Superior temporal gyrus (tissue), 1 donor: ENCODE measurements around the gene SMIM27.
"Not testable (repeated sequence)": the region's sequence is repeated elsewhere in the genome, so short reads cannot be mapped to it uniquely, and the experiment has no call there.

Experiments used
- DNase-seq: peaks from one replicate; pipeline ENCODE4 v3.0.0-alpha.2; 2016; ENCODE audit errors: extremely low spot score

The SMIM27 gene, protein sequence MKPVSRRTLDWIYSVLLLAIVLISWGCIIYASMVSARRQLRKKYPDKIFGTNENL

DNA sequence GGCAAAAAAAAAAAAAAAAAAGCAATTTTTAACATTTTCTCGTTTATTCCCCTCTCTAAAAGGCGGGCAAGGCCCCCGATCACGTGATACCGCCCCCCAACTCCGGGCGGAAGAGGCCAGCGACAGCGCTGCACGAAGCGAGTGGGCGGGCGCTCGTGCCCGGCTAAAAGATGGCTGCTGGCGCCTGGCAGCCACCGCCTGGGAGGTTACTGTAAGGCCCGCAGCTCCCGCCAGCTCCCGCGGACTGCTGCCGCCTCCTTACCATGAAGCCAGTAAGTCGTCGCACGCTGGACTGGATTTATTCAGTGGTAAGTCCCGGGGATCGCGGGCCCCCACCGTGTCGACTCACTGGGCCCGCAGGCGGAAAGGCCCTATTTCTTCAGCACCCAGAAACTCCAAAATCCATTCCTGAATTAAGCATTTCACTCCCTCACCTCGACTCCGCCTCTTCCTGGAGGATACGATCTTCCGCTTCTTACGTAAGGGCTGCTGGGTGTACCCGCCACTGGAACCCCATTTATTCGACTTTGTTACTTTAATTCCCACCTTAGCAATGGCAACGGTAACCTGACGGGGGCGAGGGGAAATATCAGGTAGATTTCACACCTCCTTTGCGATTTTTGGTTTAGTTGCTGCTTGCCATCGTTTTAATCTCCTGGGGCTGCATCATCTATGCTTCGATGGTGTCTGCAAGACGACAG, at the start of gene SMIM27, which contains the start of gene TOPORS:
SMIM27 (plus strand) TSS at position 156 of the 701 bp plus-strand sequence; CDS start at position 264, 108 bp downstream.
TOPORS (minus strand) TSS at position 415 of the 701 bp plus-strand sequence; CDS start at position 265, 150 bp downstream.
- peak; percentile 97 for DNase-seq

DNA sequence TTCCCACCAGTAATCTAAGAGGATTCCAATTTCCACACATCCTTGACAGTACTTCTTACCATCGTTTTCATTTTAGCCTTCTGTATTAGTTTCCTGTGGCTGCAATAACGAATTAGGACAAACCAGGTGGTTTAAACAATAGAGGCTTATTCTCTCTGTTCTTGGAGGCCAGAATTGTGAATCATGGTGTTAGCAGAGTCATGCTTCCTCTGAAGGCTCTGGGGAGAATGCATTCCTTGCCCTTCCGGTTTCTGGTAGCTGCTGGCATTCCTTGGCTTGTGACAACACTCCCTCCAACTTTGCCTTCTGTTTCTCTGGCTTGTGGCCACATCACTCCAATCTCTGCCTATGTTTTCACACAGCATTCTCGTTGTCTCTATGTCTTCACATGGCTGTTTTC, 49.7 kb upstream of the SMIM27 start:
- no peak for DNase-seq

DNA sequence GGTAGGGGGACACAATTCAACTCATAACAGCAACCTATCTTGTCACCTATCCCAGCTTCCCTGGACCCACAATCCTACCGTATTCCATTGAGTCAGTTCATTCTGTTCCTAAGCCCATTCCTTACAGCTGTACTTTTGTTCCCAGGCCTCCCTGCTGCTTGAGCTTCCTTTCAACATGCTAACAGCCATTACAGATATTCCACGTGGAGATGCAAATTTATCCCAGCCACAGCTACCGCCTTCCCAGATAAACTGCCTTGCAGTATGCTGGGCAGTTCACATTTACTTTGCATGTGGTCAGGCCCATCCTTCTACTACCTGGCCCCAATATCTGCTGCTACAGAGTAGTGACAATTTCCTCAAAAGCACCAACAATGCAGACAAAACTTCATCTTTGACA, 49.1 kb upstream of the SMIM27 start:
- no peak for DNase-seq

DNA sequence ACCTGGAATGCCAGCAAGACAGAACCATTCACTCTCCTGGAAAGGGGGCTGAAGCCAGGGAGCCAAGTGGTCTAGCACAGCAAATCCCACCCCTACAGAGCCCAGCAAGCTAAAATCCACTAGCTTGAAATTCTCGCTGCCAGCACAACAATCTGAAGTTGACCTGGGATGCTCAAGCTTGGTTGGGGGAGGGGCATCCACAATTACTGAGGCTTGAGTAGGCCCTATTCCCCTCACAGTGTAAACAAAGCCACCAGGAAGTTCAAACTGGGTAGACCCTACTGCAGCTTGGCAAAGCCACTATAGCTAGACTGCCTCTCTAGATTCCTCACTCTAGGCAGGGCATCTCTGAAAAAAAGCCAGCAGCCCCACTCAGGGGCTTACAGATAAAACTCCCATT, 43.4 kb upstream of the SMIM27 start:
- no peak for DNase-seq

DNA sequence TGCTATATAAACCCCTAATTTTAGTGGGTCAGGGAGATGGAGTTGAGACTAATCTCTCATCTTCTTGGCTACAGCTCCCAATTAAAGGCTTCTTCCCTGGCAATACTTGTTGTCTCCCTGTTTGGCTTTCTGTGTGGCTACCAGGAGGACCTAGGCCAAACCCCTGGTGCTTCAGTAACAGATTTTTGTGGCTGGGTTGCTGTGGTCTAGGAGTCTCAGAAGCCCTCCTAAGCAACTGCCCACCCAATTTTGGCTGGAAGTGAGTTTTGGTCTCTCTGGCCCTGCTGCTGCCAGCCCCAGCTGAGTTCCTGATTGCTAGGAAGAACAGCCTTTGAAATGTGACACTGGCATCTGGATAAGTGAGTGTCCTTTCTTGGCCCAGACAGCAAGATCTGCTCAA, 35.9 kb upstream of the SMIM27 start:
- DNase-seq = no peak

DNA sequence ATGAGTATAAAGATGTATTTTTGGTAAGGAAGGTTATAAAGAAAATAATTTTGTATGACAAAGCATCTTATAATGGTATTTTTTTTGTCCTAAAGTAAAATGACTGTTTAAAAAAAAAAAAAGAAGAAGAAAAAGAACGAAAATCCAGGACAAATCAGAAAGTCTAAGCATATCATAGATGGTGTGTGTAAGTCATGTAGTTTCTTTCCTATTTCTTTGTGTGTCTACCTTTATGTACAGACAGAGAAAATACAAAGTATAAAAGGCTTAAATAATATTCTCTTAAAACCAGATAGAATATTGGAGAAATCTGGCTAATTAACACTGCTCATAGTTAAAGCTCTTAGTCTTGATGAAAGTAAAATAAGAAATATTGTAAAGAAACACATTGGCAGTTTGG, 33.9 kb upstream of the SMIM27 start:
- DNase-seq = no peak

DNA sequence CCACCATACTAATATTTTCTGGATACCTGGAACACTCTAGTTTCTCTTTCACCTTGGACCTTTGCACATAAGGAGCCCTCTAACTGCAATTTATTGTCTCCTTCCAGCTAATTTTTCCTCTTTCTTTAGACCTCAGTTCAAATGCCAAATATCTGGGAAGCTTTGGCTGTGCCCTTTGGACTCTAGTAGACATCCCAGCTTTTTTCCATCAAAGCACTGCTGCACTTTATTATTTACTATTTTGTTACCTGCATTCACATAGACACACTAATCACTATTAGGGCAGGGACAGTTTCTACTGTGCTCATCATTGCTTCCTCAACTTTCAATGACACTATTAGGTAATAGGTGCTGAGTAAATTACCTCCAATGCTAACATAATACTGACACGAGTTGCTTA, 28.2 kb upstream of the SMIM27 start:
- no peak for DNase-seq

DNA sequence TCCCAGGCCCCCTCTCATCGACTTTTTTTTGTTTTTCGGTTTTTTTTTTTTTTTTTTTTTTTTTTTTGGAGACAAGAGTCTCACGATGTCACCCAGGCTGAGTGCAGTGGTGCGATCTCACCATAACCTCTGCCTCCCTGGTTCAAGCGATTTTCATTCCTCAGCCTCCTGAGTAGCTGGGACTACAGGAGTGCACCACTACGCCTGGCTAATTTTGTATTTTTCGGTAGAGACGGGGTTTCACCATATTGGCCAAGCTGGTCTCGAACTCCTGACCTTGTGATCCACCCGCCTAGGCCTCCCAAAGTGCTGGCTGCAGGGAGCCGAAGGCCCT, 27.6 kb upstream of the SMIM27 start:
- not testable (repeated sequence) for DNase-seq

DNA sequence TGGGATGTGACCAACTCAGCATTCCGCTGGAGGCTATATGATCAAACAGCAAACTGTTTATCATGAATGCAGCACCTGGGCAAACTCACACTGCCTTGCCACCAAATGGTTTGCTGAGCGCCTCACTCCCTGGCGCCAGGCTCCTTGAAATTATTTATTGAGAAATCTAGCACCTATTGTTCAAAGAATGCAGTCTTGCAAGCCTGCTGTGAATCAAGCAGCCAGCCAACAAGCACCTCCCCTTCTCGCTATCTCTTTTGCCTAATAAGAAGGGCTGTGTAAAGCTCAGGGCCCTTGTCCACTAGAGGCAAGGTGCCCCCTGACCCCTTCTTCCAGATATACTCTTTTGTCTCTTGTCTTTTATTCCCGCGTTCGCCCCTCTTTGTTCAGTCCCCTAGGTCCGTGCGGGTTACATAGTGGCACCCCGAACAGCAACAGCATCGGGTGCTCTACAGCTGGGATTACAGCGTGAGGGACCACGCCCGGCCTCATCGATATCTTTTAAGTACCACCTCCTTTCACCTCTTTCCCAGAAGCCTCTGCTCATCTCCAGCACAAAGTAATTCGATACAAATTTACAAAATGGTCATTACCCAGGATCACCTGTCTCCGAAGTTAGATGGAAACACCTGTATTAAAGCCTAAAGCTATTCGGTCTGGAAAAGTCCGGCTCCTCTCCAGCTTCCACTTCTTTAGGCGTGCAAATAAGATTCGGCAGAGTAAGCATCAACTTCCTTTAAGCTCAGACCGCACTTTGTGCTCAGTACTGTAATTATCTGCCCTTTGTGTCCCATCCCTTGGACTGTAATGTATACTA, 27.0 kb upstream of the SMIM27 start:
- DNase-seq = peak; percentile 47

DNA sequence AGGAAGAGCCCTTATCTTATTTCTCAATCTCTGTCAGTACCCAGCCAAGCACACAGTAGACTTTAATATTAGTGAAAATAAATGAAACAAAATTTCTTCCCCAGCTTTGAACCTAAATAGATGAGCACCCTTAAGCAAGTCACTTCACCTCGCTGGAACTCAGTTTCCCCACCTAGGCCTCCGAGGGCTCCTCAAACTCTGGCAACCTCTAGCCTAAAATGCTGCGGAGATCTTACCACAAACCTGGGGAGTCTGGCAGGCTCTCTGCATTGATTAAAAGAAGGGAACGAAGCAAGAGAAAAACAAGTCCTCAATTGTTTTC, 26.5 kb upstream of the SMIM27 start:
- peak; percentile 45 for DNase-seq

DNA sequence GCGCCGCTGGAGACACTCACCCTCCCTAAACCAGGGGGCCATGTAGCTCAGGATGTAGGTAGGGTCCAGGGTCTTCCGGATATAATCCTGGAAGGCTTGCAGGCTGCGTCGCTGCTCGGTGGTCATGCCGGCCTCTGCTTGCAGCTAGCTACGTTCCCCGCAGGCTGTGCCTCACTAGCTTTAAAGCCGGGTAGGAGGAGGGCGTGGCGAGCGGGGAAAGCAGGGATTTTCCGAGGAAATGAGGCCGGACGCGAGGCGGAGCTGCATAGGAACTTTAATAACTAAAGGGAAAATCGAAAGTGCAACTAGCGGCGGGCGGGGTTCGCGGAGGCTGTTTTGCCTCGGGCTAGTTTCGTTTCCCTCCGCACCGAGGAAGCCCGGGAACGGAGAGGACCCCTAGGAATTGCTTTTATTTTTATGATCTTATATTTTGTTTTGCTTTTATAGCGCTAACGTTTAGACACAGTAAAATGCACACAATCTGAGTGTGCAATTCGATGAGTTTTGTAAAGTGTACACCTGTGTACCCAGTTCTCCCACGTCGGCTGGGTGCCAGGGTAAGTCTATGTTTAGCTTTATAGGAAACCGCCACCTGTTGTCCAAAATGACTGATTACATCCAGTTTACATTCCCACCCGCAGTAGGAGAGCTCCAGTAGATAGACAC, 26.0 kb upstream of the SMIM27 start, which contains the start of gene RIGI:
RIGI (minus strand) TSS at position 156 of the 666 bp plus-strand sequence; CDS start at position 126, 30 bp downstream.
- DNase-seq = peak; percentile 83

DNA sequence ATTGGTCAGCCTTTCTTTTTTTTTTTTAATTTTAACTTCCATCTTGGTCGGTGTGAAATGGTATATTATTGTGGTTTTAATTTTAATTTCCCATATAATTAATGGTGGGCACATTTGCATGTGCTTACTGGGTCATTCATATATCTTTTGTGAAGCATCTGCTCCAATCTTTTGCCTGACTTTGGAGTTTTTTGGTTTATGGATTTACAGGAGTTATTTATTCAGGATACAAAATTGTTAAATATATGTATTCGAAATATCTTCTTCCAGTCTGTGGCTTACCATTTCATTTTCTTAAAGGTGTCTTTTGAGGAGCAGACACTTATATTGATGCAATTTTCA, 25.4 kb upstream of the SMIM27 start:
- no peak for DNase-seq

DNA sequence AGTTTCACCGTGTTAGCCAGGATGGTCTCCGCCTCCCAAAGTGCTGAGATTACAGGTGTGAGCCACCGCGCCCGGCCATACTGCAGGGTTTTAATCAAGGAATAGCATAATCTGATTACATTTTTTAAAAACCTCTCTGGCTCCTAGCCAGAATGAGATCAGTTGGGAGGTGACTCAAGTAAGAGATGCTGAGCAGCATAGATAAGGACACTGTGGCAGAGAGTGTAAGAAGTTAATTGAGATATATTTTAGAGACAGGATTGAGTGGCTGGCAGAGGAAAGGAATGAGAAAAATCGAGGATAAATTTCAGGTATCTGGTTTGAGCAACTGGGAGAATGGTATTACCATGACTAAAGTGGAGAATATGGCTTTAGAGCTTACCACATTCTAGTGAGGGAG, 18.8 kb upstream of the SMIM27 start:
- DNase-seq = no peak

DNA sequence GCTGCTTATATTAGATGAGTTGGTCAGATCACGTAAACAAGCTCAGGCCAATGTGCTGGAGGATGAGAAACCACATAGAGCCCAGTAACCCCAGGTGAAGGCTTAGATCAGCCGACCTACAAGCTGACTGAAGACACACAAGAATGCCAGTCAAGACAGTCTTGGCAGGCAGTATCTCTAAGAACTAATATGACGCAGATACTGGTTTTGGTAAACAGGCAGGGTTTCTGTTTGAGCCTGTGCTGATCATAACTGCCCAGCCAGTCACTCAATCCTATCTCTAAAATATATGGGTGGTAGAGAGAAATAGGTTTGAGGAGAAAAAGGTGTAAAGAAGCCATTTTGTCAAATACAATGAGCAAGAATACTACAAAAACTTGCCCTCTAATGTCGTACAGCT, 18.3 kb upstream of the SMIM27 start:
- no peak for DNase-seq

DNA sequence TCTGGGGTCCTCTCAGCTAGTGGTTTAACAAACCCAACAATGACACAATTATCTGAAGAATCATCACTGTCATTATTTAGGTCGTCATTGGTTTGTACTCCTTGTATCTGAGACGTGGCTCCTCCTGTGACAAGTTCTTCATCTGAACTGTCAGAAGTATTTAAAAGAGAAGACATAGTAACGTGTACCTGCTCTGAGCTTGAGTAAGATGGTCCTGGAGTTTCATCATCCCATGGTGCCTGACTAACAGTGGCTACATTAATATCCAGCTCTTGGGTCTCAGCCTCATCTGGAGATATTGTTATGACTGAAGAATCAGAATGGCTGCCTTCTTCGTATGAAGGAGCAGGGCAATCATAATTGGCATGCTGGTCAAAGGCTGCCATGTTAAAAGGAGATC, 9.1 kb upstream of the SMIM27 start:
- no peak for DNase-seq

DNA sequence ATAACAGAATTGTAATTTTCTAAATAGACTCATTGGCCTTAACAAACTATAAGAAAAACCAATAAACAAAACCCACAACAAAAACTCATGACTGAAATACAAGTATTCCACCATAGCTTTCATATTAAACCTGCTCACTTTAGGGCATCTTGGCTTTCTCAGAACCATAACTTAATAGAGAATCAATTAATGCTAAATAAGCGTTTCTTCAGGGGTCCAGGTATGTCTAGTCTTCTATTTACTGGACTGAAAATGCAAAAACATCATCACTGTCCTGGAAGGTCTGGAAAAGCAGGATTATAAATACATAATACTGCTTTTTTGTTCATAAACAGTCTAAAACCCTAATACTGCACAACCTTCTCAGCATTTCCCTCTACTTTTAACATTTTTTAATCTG, 6.2 kb upstream of the SMIM27 start:
- no peak for DNase-seq

DNA sequence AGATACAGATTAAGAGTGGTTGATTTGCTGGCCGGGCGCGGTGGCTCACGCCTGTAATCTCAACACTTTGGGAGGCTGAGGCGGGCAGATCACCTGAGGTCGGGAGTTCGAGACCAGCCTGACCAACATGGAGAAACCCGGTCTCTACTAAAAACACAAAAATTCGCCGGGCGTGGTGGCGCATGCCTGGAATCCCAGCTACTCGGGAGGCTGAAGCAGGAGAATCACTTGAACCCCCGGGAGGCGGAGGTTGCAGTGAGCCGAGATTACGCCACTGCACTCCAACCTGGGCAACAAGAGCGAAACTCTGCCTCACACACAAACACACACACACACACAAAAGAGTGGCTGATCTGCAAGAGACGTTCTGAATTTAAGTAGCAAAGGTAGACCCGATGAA, 3.9 kb upstream of the SMIM27 start:
- not testable (repeated sequence) for DNase-seq

DNA sequence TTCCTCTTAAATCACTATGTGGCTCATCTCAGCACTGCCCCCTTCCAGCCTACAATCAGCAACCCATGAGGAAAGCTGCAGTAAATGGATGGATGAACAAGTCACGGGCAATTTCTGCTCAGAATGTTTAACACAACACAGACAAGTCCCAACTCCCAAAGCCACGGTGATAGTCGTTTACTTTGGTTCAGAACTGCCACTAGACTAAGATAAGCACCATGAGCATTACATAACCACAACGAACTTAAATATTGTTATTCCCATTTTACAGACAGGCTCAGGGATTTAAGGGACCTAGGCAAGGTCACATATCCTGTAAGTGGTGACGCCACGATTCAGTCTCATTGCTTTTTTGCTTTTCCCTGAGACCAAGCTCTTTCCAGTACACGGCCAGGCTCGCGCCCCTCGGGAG, 2.0 kb upstream of the SMIM27 start:
- peak; percentile 61 for DNase-seq

DNA sequence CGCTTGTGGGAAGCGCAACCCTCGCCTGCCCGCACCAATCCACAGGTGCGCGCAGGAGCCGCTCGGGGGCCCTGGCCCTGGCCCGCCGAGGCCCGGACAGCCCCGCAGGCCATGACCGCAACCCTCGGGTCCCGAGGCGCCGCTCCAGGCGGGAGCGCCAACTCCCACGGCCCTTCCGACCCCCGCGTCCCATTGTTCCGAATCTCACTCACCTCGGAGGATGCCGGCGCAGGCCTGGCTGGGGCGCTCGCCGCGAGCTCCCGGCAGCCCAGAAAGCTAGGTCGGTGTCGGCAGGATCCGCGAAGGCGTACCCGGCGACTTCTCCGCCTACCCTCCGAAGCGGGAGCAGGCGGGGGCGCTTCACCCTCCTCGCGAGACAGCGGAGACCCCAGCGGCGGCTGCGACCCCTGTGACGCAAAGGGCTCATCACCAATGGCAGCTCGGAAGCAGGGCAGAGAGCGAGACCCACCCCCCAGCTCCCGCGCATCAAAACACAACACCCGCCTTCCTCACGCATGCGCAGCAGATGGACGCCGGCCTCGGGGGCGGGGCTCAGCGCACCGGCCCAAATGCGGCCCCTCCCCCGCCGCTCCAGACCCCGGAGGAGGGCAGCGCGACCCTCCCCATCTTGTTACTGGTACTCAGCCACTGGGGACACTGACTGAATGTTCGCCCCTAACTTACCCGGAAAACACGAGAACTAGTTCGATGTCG, 1.4 kb upstream of the SMIM27 start:
- DNase-seq = peak; percentile 94

DNA sequence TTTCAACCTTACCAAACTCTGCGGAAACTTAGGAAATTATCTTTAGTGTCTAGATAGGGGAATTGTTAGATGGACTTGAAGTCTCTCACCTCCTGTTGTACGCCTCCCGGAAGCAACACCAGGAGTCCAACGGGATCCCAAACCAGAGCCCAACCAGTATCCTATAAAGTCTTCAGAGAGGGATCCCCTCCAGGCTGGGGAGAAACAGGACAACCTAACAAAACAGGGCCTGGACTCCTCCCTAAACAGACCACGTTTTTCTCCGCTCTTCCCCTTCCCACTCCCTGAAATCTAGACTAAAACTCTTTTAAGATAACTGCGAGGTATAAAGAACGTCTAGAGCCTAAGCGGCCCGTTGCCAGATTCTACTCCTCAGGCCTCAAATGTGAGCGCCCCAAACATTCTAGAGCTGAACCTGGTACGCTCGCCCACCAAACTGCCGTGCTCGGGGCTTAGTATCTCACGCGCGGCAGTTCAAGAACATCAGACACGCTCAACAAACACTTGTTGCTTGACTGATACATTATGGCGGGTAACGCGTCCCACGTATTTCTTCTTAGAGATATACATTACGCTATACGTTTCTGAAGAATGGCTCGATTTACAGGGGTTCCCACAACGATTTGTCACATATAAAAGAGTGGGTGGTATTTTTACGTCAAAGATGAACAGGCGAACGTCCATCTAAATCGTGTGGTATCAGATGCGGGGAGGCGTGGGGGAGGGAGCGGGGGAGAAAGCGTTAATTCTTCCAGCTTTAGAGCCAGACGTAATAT, 663 bp upstream of the SMIM27 start:
- peak; percentile 69 for DNase-seq

DNA sequence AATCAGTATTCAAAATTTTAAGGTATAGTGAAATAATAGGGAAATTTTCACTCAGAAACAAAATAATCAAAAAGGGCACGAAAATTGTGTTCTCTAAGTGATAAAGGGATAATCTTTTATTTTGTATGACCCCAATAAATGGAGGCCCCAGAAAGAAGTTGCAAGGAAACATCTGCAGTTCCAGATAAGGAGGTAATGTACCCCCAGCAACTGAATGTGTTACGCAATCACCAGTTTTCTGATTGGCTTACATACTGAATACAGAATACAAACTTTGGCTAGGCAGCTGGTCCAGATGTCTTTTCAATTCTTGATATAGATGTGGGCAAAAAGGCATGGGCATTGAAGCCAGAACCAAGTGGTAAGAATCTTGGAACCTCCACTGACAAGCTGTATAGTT, 2.0 kb downstream of the SMIM27 start:
- no peak for DNase-seq
